Activated naive CD8-positive, alpha-beta T cell (primary cell): ENCODE data around the gene SCD5.

Experiments
- H3K27ac Mint-ChIP-seq: one replicate; pipeline ENCODE4 v1.8.0; 2021; ENCODE audit warnings: mixed read lengths
- H3K27me3 Mint-ChIP-seq: one replicate; pipeline ENCODE4 v1.8.0; 2021; ENCODE audit warnings: mixed read lengths
- H3K36me3 Mint-ChIP-seq: one replicate; pipeline ENCODE4 v1.8.0; 2021; ENCODE audit warnings: mixed read lengths
- H3K4me1 Mint-ChIP-seq: one replicate; pipeline ENCODE4 v1.8.0; 2021; ENCODE audit warnings: low read depth, mixed read lengths
- H3K4me3 Mint-ChIP-seq: one replicate; pipeline ENCODE4 v1.8.0; 2021; ENCODE audit warnings: mild to moderate bottlenecking, mixed read lengths
- H3K9me3 Mint-ChIP-seq: one replicate; pipeline ENCODE4 v1.8.0; 2021; ENCODE audit warnings: low read depth, mixed read lengths

The SCD5 gene

DNA sequence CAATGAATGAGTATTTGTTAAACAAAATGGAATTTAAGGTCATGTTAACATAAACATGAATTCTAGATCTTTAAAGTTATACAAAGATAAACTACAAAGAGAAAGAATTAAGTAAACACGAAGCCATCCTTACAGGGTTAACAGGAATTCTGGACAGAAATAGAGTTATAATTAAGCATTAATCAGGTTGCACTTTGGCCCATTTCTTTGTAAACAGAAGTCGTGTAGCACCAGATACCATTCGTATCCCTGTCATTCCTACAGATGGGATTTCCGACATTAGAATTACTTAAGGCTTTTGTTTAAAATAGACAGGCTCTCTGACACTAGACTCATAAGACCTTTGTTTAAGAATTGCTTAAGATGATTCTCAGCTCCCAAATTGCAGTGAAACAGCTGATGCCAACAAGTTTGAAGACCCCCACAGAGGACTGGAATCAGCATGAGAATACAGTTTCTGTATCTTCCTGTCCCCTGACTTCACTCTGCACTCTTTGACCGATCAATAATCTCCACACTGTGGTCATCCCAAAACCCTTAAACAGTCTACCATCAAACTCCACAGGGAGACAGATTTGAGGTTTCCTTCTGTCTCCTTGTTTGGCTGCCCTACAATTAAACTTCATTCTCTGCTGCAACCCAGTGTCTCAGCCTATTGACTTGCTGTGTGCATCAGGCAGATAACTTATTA, 214.6 kb downstream of the SCD5 start:
- no peaks in the 10 kb centered on the region for H3K4me1 Mint-ChIP-seq
- H3K27ac Mint-ChIP-seq = no peak overlapping the region
- H3K4me3 Mint-ChIP-seq = no peak overlapping the region
- H3K9me3 Mint-ChIP-seq = no peaks in the 10 kb centered on the region
- no peaks in the 10 kb centered on the region for H3K36me3 Mint-ChIP-seq
- H3K27me3 Mint-ChIP-seq = peaks cover 2% of the 10 kb centered on the region

DNA sequence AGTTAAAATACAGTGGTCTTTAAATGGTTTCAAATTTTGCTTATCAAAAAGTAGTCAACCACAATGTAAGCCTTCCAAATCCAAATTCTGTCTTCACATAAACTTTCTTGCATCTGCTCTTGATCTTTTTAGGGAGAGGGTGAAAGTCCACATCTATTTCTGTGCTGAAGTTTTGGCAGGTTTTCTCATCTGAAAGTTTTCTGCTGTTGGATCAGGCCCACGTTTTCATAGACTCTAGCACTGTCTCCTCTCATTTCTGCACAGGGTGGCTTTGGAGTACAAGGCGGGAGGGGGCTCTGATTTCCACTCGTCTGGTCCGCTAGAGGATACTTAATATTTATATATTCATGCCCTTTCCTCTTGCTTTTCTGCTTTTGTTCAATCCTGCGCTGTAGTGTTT, 218.7 kb downstream of the SCD5 start:
- H3K36me3 Mint-ChIP-seq = no peaks in the 10 kb centered on the region
- H3K4me1 Mint-ChIP-seq = no peaks in the 10 kb centered on the region
- H3K27me3 Mint-ChIP-seq = peaks cover 4% of the 10 kb centered on the region
- no peak overlapping the region for H3K4me3 Mint-ChIP-seq
- H3K27ac Mint-ChIP-seq = no peak overlapping the region
- no peaks in the 10 kb centered on the region for H3K9me3 Mint-ChIP-seq
